Measurements from ENCODE around the gene EMC8.
"Not testable (repeated sequence)": the region's sequence is repeated elsewhere in the genome, so short reads cannot be mapped to it uniquely, and the experiment has no call there.

Gene EMC8

DNA sequence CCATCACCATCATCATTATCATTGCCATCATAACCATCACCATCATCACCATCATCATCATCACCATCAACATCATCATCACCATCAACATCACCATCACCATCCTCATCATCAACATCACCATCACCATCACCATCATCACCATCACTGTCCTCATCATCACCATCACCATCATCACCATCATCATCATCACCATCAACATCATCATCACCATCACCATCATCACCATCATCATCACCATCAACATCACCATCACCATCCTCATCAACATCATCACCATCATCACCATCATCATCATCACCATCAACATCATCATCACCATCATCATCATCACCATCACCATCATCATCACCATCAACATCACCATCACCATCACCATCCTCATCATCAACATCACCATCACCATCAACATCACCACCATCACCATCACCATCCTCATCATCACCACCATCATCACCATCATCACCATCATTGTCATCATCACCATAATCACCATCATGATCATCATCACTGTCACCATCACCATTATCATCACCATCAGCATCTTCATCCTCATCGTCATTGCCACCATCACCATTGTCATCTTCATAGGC lies 24.1 kb upstream of the EMC8 start:
- Histone ChIP-seq H3K27ac (ENCODE audit: low read depth, low read length) (no peak overlapping the region), H3K4me3 (ENCODE audit: low read depth, low read length) (no peak overlapping the region), H3K4me1 (ENCODE audit: control insufficient read depth, insufficient read depth, low read length, unreplicated experiment) (no peaks in the 10 kb centered on the region), H3K36me3 (ENCODE audit: insufficient read depth, low read length) (no peaks in the 10 kb centered on the region), H3K79me2 (ENCODE audit: control insufficient read depth, insufficient read depth, low read length, unreplicated experiment) (no peaks in the 10 kb centered on the region), H3K27me3 (ENCODE audit: insufficient read depth, low read length) (peaks cover 29% of the 10 kb centered on the region), H2AFZ (ENCODE audit: low read length, unreplicated experiment) (no peak overlapping the region)

- no peaks in the 10 kb centered on the region for H3K79me2 ChIP-seq (ENCODE audit: control insufficient read depth, insufficient read depth, low read length, unreplicated experiment)
- H2AFZ ChIP-seq (ENCODE audit: low read length, unreplicated experiment): no peak overlapping the region
- H3K36me3 ChIP-seq (ENCODE audit: insufficient read depth, low read length): no peaks in the 10 kb centered on the region
- H3K27ac ChIP-seq (ENCODE audit: low read depth, low read length): no peak overlapping the region
- H3K27me3 ChIP-seq (ENCODE audit: insufficient read depth, low read length): peaks cover 33% of the 10 kb centered on the region
- no peaks in the 10 kb centered on the region for H3K4me1 ChIP-seq (ENCODE audit: control insufficient read depth, insufficient read depth, low read length, unreplicated experiment)
- no peak overlapping the region for H3K4me3 ChIP-seq (ENCODE audit: low read depth, low read length)
Measured at GRCh38 chr16:85822145-85822544, 22.8 kb upstream of the EMC8 start.

- Histone ChIP-seq H3K27ac (ENCODE audit: low read depth, low read length) (no peak overlapping the region), H3K4me1 (ENCODE audit: control insufficient read depth, insufficient read depth, low read length, unreplicated experiment) (no peaks in the 10 kb centered on the region), H3K27me3 (ENCODE audit: insufficient read depth, low read length) (peaks cover 29% of the 10 kb centered on the region), H3K4me3 (ENCODE audit: low read depth, low read length) (no peak overlapping the region), H3K36me3 (ENCODE audit: insufficient read depth, low read length) (no peaks in the 10 kb centered on the region), H2AFZ (ENCODE audit: low read length, unreplicated experiment) (no peak overlapping the region), H3K79me2 (ENCODE audit: control insufficient read depth, insufficient read depth, low read length, unreplicated experiment) (no peaks in the 10 kb centered on the region)
Measured at GRCh38 chr16:85821390-85822135, 22.2 kb upstream of the EMC8 start.

DNA sequence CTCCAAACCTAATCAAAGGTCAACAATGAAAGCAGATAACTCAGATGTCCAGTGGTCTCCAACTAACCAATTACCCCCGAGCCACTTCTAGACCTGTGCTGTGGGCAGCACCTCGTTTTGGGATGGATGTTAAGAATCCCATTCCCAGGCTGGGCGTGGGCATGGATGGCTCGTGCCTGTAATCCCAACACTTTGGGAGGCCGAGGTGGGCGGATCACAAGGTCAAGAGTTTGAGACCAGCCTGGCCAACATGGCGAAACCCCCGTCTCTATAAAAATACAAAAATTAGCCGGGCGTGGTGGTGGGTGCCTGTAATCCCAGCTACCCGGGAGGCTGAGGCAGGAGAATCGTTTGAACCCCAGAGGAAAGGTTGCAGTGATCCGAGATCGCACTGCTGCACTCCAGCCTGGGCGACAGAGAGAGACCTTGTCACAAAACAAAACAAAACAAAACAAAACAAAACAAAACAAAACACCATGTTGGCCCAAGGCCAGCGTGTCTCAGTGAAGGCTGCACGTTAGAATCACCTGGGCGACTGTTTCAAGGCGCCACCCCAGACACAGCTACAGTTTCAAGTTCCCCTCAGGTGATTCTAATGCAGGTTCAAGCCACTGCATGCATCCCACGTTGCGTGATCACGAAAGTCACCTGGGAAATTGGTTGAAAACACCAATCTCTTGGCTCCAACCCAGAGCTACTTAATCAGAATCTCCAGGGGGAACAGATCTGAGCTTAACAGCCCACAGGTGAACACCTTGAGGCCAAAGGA lies 21.4 kb upstream of the EMC8 start:
- peaks cover 28% of the 10 kb centered on the region for H3K27me3 ChIP-seq (ENCODE audit: insufficient read depth, low read length)
- H3K36me3 ChIP-seq (ENCODE audit: insufficient read depth, low read length): no peaks in the 10 kb centered on the region
- H3K79me2 ChIP-seq (ENCODE audit: control insufficient read depth, insufficient read depth, low read length, unreplicated experiment): no peaks in the 10 kb centered on the region
- H3K4me1 ChIP-seq (ENCODE audit: control insufficient read depth, insufficient read depth, low read length, unreplicated experiment): no peaks in the 10 kb centered on the region
- H3K4me3 ChIP-seq (ENCODE audit: low read depth, low read length): no peak overlapping the region
- H3K27ac ChIP-seq (ENCODE audit: low read depth, low read length): no peak overlapping the region
- no peak overlapping the region for H2AFZ ChIP-seq (ENCODE audit: low read length, unreplicated experiment)

- no peaks in the 10 kb centered on the region for H3K79me2 ChIP-seq (ENCODE audit: control insufficient read depth, insufficient read depth, low read length, unreplicated experiment)
Measured at GRCh38 chr16:85819771-85820170, 20.4 kb upstream of the EMC8 start.

DNA sequence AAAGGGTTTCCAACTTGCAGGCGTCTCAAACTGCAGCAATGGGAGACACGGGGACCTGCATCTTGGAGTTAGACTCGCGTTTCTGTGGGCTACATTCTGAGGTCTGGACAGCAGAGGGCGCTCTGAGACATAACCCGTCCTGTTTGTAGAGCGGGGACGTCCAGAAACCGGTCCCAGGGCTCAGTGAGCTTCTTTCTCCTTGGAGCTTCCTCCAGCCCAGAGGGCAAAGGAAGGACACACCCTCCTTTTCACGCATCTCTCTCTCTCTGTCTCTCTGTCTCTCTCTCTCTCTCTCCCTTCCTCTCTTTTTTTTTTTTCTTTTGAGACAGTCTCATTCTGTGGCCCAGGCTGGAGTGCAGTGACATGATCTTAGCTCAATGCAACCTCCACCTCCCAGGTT lies 19.9 kb upstream of the EMC8 start:
- Histone ChIP-seq H3K4me3 (ENCODE audit: low read depth, low read length) (no peak overlapping the region), H3K27me3 (ENCODE audit: insufficient read depth, low read length) (peaks cover 40% of the 10 kb centered on the region), H2AFZ (ENCODE audit: low read length, unreplicated experiment) (no peak overlapping the region), H3K79me2 (ENCODE audit: control insufficient read depth, insufficient read depth, low read length, unreplicated experiment) (no peaks in the 10 kb centered on the region), H3K27ac (ENCODE audit: low read depth, low read length) (no peak overlapping the region), H3K4me1 (ENCODE audit: control insufficient read depth, insufficient read depth, low read length, unreplicated experiment) (no peaks in the 10 kb centered on the region), H3K36me3 (ENCODE audit: insufficient read depth, low read length) (no peaks in the 10 kb centered on the region)

More at GRCh38 chr16:85819771-85820170, 20.4 kb upstream of the EMC8 start:
- Histone ChIP-seq H3K4me1 (ENCODE audit: control insufficient read depth, insufficient read depth, low read length, unreplicated experiment) (no peaks in the 10 kb centered on the region), H3K27me3 (ENCODE audit: insufficient read depth, low read length) (peaks cover 35% of the 10 kb centered on the region), H3K36me3 (ENCODE audit: insufficient read depth, low read length) (no peaks in the 10 kb centered on the region), H3K27ac (ENCODE audit: low read depth, low read length) (no peak overlapping the region), H2AFZ (ENCODE audit: low read length, unreplicated experiment) (no peak overlapping the region), H3K4me3 (ENCODE audit: low read depth, low read length) (no peak overlapping the region)

GRCh38 chr16:85817195-85817594 lies 17.9 kb upstream of the EMC8 start:
- H3K79me2 ChIP-seq (ENCODE audit: control insufficient read depth, insufficient read depth, low read length, unreplicated experiment); H3K36me3 ChIP-seq (ENCODE audit: insufficient read depth, low read length); H2AFZ ChIP-seq (ENCODE audit: low read length, unreplicated experiment); H3K27ac ChIP-seq (ENCODE audit: low read depth, low read length); H3K4me1 ChIP-seq (ENCODE audit: control insufficient read depth, insufficient read depth, low read length, unreplicated experiment); H3K4me3 ChIP-seq (ENCODE audit: low read depth, low read length): not testable (repeated sequence)
- peaks cover 58% of the 10 kb centered on the region for H3K27me3 ChIP-seq (ENCODE audit: insufficient read depth, low read length)

DNA sequence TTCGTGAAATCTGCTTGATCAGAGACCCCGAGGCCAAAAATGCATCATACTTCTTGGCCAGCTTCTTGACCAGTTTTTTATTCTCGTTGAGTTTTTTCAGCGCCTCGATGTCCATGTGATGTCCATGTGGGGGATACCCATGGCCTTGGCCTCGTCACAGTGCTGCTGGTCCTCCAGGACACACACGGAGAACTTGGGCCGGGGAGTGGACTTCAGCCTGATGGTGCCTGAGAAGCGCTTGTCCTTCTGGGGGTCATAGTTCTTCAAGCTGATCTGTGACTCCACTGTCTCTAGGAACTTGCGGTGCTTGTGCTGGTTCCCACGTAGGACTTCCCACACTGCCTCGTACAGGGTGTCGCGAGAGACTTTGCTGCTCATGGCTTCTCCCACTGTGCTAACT lies 16.8 kb upstream of the EMC8 start:
- H3K79me2 ChIP-seq (ENCODE audit: control insufficient read depth, insufficient read depth, low read length, unreplicated experiment): no peaks in the 10 kb centered on the region
- no peaks in the 10 kb centered on the region for H3K4me1 ChIP-seq (ENCODE audit: control insufficient read depth, insufficient read depth, low read length, unreplicated experiment)
- H3K36me3 ChIP-seq (ENCODE audit: insufficient read depth, low read length): no peaks in the 10 kb centered on the region
- no peak overlapping the region for H3K27ac ChIP-seq (ENCODE audit: low read depth, low read length)
- H2AFZ ChIP-seq (ENCODE audit: low read length, unreplicated experiment): no peak overlapping the region
- H3K4me3 ChIP-seq (ENCODE audit: low read depth, low read length): no peak overlapping the region
- peaks cover 65% of the 10 kb centered on the region for H3K27me3 ChIP-seq (ENCODE audit: insufficient read depth, low read length)

GRCh38 chr16:85812811-85813700 lies 13.7 kb upstream of the EMC8 start:
- H3K36me3 ChIP-seq (ENCODE audit: insufficient read depth, low read length): no peaks in the 10 kb centered on the region
- no peaks in the 10 kb centered on the region for H3K4me1 ChIP-seq (ENCODE audit: control insufficient read depth, insufficient read depth, low read length, unreplicated experiment)
- peaks cover 49% of the 10 kb centered on the region for H3K27me3 ChIP-seq (ENCODE audit: insufficient read depth, low read length)
- H2AFZ ChIP-seq (ENCODE audit: low read length, unreplicated experiment): no peak overlapping the region
- H3K27ac ChIP-seq (ENCODE audit: low read depth, low read length): no peak overlapping the region
- H3K79me2 ChIP-seq (ENCODE audit: control insufficient read depth, insufficient read depth, low read length, unreplicated experiment): no peaks in the 10 kb centered on the region
- no peak overlapping the region for H3K4me3 ChIP-seq (ENCODE audit: low read depth, low read length)

All from ACC112 (cell line).